Endothelial cell of umbilical vein (primary cell): ENCODE results near the gene EDC3. TPM values are rescaled to one million over a fixed set of nuclear protein-coding genes. Genes with fewer than 3 reads are reported as not detected.

ENCODE experiments used
- BruUV-seq: library from RNA; stranded (reverse); fragments of 400-500 nt; replicated peaks from 2 replicates; lab custom pipeline; 2021; lab: Mats Ljungman, UMichigan
- CTCF ChIA-PET: fragments of 300-600, 350-600 bp; sonication (Branson Sonifier 250); formaldehyde crosslinking; loops from one replicate; lab custom pipeline; 2021; ENCODE audit warnings: antibody characterized with exemption, inconsistent platforms; lab: Charles Lee
- POLR2A ChIA-PET: fragments of 300-600, 350-600 bp; sonication (Branson Sonifier 250); formaldehyde crosslinking; loops from one replicate; lab custom pipeline; 2021; ENCODE audit warnings: antibody characterized with exemption, inconsistent platforms; lab: Charles Lee
- DNase-seq: peaks from one replicate; pipeline ENCODE4 v3.0.0-alpha.2; 2011; ENCODE audit warnings: low read depth, low spot score
- FAIRE-seq: peaks from 2 replicates; lab custom pipeline; 2011; peaks lifted over from hg19 to GRCh38; lab: Jason Lieb, UNC
- H2AFZ ChIP-seq: 2 replicates; pipeline ENCODE4 v1.6.0; 2012; ENCODE audit warnings: low read depth, low read length, control low read depth, inconsistent platforms
- H3K27ac ChIP-seq: 2 replicates; pipeline ENCODE4 v1.5.1; 2011; ENCODE audit warnings: low read depth, mild to moderate bottlenecking, control low read depth, low read length, moderate library complexity; ENCODE audit not compliant: insufficient read depth
- H3K27me3 ChIP-seq, 2 experiments: 2 replicates each; pipeline versions ENCODE4 v1.6.0 to v1.6.1; 2011; ENCODE audit warnings: low read length in 2 of 2, mixed read lengths in 1 of 2; ENCODE audit not compliant: control insufficient read depth in 2 of 2, insufficient read depth in 2 of 2
- H3K36me3 ChIP-seq, 2 experiments: 2 replicates in 1 of 2; 3 replicates in 1 of 2; pipeline ENCODE4 v1.5.1; 2011; ENCODE audit warnings: low read length in 2 of 2, mild to moderate bottlenecking in 1 of 2, moderate library complexity in 1 of 2; ENCODE audit not compliant: control insufficient read depth in 2 of 2, insufficient read depth in 2 of 2; ENCODE audit errors: extremely low read depth in 1 of 2
- H3K4me1 ChIP-seq: 3 replicates; pipeline ENCODE4 v1.5.1; 2011; ENCODE audit warnings: mild to moderate bottlenecking, low read length; ENCODE audit not compliant: control insufficient read depth, insufficient read depth; ENCODE audit errors: extremely low read depth
- H3K4me2 ChIP-seq: 2 replicates; pipeline ENCODE4 v1.6.1; 2011; ENCODE audit warnings: low read length, control low read depth, mixed read lengths; ENCODE audit not compliant: insufficient read depth
- H3K4me3 ChIP-seq, 3 experiments: fragments of 200-600 bp in 1 of 3; sonication (generic), shearing (Covaris generic) in 1 of 3; replicated peaks in 1 of 3; 2 replicates each; pipeline ENCODE4 v1.5.1; 2011 to 2016; ENCODE audit warnings: control low read depth in 3 of 3, low read length in 3 of 3, mild to moderate bottlenecking in 2 of 3, inconsistent platforms in 1 of 3, low read depth in 1 of 3, moderate library complexity in 1 of 3; ENCODE audit not compliant: insufficient read depth in 1 of 3
- H3K79me2 ChIP-seq: 2 replicates; pipeline ENCODE4 v1.6.0; 2012; ENCODE audit warnings: low read length, inconsistent platforms; ENCODE audit not compliant: control insufficient read depth, insufficient read depth
- H3K9ac ChIP-seq: replicated peaks from 2 replicates; pipeline ENCODE3; 2011; ENCODE audit warnings: low read length, control low read depth; ENCODE audit not compliant: insufficient read depth; ENCODE audit errors: extremely low read depth
- H3K9me1 ChIP-seq: replicated peaks from 3 replicates; pipeline ENCODE4 v1.6.0; 2011; ENCODE audit warnings: mild to moderate bottlenecking, low read length; ENCODE audit not compliant: control insufficient read depth, insufficient read depth; ENCODE audit errors: extremely low read depth
- H3K9me3 ChIP-seq: replicated peaks from 2 replicates; pipeline ENCODE4 v1.5.1; 2012; ENCODE audit warnings: low read length, inconsistent platforms; ENCODE audit not compliant: control insufficient read depth, insufficient read depth
- H4K20me1 ChIP-seq: replicated peaks from 2 replicates; pipeline ENCODE3; 2011; ENCODE audit warnings: mild to moderate bottlenecking, low read length; ENCODE audit not compliant: control insufficient read depth, insufficient read depth; ENCODE audit errors: extremely low read depth
- CTCF ChIP-seq, 2 donors: IDR thresholded peaks; 1 replicate in 1 of 2; 2 replicates in 1 of 2; pipeline ENCODE4 v1.5.1; 2011; ENCODE audit warnings: low read length in 2 of 2, mild to moderate bottlenecking in 2 of 2, moderate library complexity in 2 of 2, control low read depth in 1 of 2, inconsistent platforms in 1 of 2, low read depth in 1 of 2; ENCODE audit not compliant: insufficient read depth in 1 of 2; ENCODE audit errors: extremely low read depth in 1 of 2
- EZH2 ChIP-seq: IDR thresholded peaks from 2 replicates; pipeline ENCODE4 v1.6.1; 2012; ENCODE audit warnings: borderline replicate concordance, low read depth, mild to moderate bottlenecking, moderate library complexity, low read length, inconsistent platforms; ENCODE audit not compliant: severe bottlenecking
- FOS ChIP-seq: IDR thresholded peaks from 2 replicates; pipeline ENCODE4 v1.6.1; 2011; ENCODE audit warnings: mild to moderate bottlenecking, low read length, moderate library complexity, borderline replicate concordance; ENCODE audit not compliant: insufficient read depth
- GATA2 ChIP-seq: IDR thresholded peaks from 2 replicates; pipeline ENCODE4 v1.7.0; 2011; ENCODE audit warnings: low read depth, mild to moderate bottlenecking, moderate library complexity, mixed read lengths, low read length; ENCODE audit not compliant: insufficient read length, insufficient read depth
- JUN ChIP-seq: IDR thresholded peaks from 2 replicates; pipeline ENCODE4 v1.6.1; 2011; ENCODE audit warnings: borderline replicate concordance, low read depth; ENCODE audit not compliant: insufficient read length, insufficient read depth
- MYC ChIP-seq: IDR thresholded peaks from one replicate; pipeline ENCODE4 v1.6.1; 2011; ENCODE audit warnings: mild to moderate bottlenecking, low read depth, low read length
- POLR2A ChIP-seq: IDR thresholded peaks from 2 replicates; pipeline ENCODE4 v1.6.1; 2012; ENCODE audit warnings: low read depth, mild to moderate bottlenecking, control low read depth, low read length
- POLR2AphosphoS5 ChIP-seq: IDR thresholded peaks from 2 replicates; pipeline ENCODE4 v1.6.1; 2012; ENCODE audit warnings: low read depth, mild to moderate bottlenecking, control low read depth, low read length, moderate library complexity; ENCODE audit not compliant: insufficient read depth
- dilution Hi-C: fragments of 300-500 bp; cut with MboI; formaldehyde crosslinking; loops from one replicate; pipeline ENCODE4 v1.15.0; 2019; ENCODE audit warnings: low sequenced_read_pairs; ENCODE audit not compliant: extremely low pct_ligation_motif_present
- intact Hi-C: fragments of 100-400 bp; cut with micrococcal nuclease; formaldehyde crosslinking; loops from one replicate; pipeline ENCODE4 v1.10.0; 2022
- polyA plus RNA-seq, 4 experiments: library from polyadenylated mRNA; depleted of rRNA in 3 of 4; stranded (reverse) in 3 of 4; unstranded in 1 of 4; fragments of >200 nt; gene quantifications; 2 replicates each; pipeline versions ENCODE4 v1.2.1 to v1.2.3, GENCODE V29; 2011 to 2012; ENCODE audit warnings: missing spikeins in 1 of 4
- total RNA-seq: library from RNA; stranded (reverse); gene quantifications from 2 replicates; pipeline ENCODE4 v1.2.3, GENCODE V29; 2021
- TF ChIP-seq, protein P1 (sequence below): IDR thresholded peaks from 2 replicates; pipeline ENCODE4 v1.6.1; 2011; ENCODE audit not compliant: insufficient read depth, insufficient read length

EDC3 gene
- total and polyA plus RNA-seq, 2 donors (not counting 3 experiments of a cell fraction or from before 2014, with no cell fraction given), result 55.9 to 56.5 TPM

- intact Hi-C loops, result no loop called here
- TF ChIP-seq MYC, result no peak
- no peak for TF ChIP-seq POLR2A
- no peak for TF ChIP-seq GATA2
- TF ChIP-seq CTCF (IDR thresholded peaks at IDR 0.05; ENCODE audit: extremely low read depth in 1 of 2, insufficient read depth in 1 of 2, low read depth in 1 of 2, low read length in 2 of 2), result no peak
- TF ChIP-seq FOS, result no peak
- TF ChIP-seq POLR2AphosphoS5, result no peak
- no peak for TF ChIP-seq EZH2
- TF ChIP-seq JUN, result no peak
- TF ChIP-seq, protein P1, sequence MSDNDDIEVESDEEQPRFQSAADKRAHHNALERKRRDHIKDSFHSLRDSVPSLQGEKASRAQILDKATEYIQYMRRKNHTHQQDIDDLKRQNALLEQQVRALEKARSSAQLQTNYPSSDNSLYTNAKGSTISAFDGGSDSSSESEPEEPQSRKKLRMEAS, result no peak
- Histone ChIP-seq H4K20me1 (peaks cover 1% of the 10 kb centered on the region), H3K4me2 (no peak overlapping the region), H2AFZ (no peak overlapping the region), H3K4me3 (no peak overlapping the region), H3K27ac (no peak overlapping the region), H3K36me3 (peaks cover 23 to 78% of the 10 kb centered on the region in 2 experiments), H3K4me1 (no peaks in the 10 kb centered on the region), H3K9me3 (no peaks in the 10 kb centered on the region), H3K9me1 (no peaks in the 10 kb centered on the region), H3K27me3 (no peaks in the 10 kb centered on the region), H3K9ac (no peak overlapping the region), H3K79me2 (peaks cover 3% of the 10 kb centered on the region)
- dilution Hi-C loops, result loop anchor here (25.0 kb wide), 1 partner anchor 135 kb away; no protein-coding TSS in a partner anchor
- BruUV-seq, result no TSS peak
- FAIRE-seq, result no peak
- DNase-seq, result no peak
- POLR2A ChIA-PET, result no interaction called here
- CTCF ChIA-PET, result interaction anchor here (2.2 to 2.7 kb wide), 2 partner anchors 141 to 144 kb away, joined by 8 to 12 read pairs; no protein-coding TSS in a partner anchor
Observed at GRCh38 chr15:74627766-74628165, 68.1 kb downstream of the EDC3 start.
